ENCODE measurements around the gene CASP14.

DNA sequence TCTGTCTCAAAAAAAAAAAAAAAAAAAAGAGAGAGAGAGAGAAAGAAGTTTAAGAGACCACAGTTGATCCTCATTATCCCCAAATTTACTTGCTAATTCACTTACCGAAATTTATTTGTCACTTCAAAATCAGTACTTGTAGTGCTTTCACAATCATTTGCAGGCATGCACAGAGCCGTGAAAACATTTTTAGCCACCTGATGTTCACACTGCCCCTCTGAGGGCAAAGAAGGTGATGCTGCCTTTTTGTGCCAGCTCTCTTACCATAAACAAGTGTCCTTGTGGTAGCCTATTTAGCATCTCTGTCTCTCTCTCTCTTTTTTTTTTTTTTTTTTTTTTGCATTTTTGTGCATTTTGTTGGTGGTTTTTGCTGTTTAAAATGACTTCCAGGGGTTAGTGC, 24.1 kb upstream of the CASP14 start:
- TF ChIP-seq, protein P1, sequence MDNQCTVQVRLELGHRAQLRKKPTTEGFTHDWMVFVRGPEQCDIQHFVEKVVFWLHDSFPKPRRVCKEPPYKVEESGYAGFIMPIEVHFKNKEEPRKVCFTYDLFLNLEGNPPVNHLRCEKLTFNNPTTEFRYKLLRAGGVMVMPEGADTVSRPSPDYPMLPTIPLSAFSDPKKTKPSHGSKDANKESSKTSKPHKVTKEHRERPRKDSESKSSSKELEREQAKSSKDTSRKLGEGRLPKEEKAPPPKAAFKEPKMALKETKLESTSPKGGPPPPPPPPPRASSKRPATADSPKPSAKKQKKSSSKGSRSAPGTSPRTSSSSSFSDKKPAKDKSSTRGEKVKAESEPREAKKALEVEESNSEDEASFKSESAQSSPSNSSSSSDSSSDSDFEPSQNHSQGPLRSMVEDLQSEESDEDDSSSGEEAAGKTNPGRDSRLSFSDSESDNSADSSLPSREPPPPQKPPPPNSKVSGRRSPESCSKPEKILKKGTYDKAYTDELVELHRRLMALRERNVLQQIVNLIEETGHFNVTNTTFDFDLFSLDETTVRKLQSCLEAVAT (IDR thresholded peaks at IDR 0.05) = no peak
- TF ChIP-seq, protein P2, sequence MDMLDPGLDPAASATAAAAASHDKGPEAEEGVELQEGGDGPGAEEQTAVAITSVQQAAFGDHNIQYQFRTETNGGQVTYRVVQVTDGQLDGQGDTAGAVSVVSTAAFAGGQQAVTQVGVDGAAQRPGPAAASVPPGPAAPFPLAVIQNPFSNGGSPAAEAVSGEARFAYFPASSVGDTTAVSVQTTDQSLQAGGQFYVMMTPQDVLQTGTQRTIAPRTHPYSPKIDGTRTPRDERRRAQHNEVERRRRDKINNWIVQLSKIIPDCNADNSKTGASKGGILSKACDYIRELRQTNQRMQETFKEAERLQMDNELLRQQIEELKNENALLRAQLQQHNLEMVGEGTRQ (IDR thresholded peaks at IDR 0.05; ENCODE audit: borderline replicate concordance, low read depth, low read length) = no peak
- TF ChIP-seq, protein P3, sequence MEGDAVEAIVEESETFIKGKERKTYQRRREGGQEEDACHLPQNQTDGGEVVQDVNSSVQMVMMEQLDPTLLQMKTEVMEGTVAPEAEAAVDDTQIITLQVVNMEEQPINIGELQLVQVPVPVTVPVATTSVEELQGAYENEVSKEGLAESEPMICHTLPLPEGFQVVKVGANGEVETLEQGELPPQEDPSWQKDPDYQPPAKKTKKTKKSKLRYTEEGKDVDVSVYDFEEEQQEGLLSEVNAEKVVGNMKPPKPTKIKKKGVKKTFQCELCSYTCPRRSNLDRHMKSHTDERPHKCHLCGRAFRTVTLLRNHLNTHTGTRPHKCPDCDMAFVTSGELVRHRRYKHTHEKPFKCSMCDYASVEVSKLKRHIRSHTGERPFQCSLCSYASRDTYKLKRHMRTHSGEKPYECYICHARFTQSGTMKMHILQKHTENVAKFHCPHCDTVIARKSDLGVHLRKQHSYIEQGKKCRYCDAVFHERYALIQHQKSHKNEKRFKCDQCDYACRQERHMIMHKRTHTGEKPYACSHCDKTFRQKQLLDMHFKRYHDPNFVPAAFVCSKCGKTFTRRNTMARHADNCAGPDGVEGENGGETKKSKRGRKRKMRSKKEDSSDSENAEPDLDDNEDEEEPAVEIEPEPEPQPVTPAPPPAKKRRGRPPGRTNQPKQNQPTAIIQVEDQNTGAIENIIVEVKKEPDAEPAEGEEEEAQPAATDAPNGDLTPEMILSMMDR (IDR thresholded peaks at IDR 0.05 in 2 of 3, conservative IDR thresholded peaks at IDR 0.05 in 1 of 3; ENCODE audit: control insufficient read depth in 2 of 3, extremely low read depth in 1 of 3, insufficient read depth in 1 of 3, low read depth in 3 of 3, low read length in 3 of 3) = peak; percentile 28 to 47 (median 36); a peak in 5 of 6 replicates
- TF ChIP-seq CBX5 (IDR thresholded peaks at IDR 0.05; ENCODE audit: low read depth) (no peak), RUNX3 (IDR thresholded peaks at IDR 0.05; ENCODE audit: low read length) (no peak), BCL11A (IDR thresholded peaks at IDR 0.05; ENCODE audit: low read depth, low read length) (no peak), FOXM1 (IDR thresholded peaks at IDR 0.05; ENCODE audit: low read depth, low read length) (no peak), BRCA1 (IDR thresholded peaks at IDR 0.05; ENCODE audit: low read depth, low read length) (no peak), WRNIP1 (IDR thresholded peaks at IDR 0.05; ENCODE audit: borderline replicate concordance, low read depth, low read length) (no peak), RELA (IDR thresholded peaks at IDR 0.05; ENCODE audit: borderline replicate concordance, partially characterized antibody) (no peak)

Measured in GM12878 (cell line).